Effector CD4-positive, alpha-beta T cell (primary cell): ENCODE data around the gene BPTF.
"Not testable (repeated sequence)": the region's sequence is repeated elsewhere in the genome, so short reads cannot be mapped to it uniquely, and the experiment has no call there.

Experiments
- DNase-seq: peaks from one replicate; pipeline ENCODE4 v3.0.0-alpha.2; 2020

BPTF gene

DNA sequence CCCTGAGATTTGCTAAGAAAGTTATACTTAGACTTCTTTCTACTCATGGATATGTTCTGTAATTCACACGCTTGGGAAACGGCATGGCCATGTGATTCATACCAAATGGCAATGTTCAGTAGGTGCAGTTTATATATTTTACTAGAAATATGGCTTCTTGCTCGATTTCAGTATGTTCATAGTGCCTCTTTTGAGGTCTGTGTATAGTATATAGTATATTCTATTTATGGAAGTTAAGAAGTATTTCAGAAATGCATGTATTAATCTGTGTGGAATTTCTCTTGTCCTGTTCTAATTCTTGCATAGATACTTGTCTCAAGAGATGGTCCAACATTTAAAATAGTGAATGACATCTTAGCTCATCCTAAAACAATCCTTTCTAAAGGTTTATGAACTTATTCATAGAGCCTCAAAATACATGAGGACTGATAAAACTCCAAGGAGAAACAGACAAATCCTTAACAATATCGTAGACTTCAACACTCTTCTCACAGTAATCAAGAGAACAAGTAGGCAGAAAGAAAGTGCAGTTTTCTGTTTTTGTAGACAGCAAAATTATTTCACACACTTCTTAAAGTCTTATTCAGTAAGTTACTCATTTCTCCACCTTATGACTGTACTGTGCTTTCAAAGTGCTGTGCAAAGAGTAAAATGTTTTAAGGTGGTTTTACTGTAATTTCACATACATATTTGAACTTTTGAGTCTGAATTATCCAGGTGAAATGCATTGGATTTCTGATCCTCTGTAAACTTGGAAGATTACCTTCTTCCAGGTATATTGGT, 11.1 kb downstream of the BPTF start:
- DNase-seq: no peak

DNA sequence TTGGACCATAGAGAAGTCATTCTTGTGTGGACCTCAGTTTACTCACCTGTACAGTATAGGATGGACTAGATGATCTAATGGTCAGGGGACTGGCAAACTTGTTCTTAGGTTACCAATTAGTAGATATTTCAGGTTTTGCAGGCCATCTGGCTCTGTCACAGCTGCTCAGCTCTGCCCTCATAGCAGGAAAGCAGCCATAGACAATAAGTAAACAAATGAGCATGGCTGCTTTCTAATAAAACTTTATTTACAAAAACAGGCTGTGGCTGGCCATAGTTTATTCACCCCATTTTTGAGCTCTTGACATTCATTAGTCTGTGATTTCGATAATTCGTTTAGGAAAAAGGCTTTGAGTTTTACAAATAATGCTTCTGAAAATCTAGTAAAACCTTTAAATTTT, 12.7 kb downstream of the BPTF start:
- DNase-seq: no peak

DNA sequence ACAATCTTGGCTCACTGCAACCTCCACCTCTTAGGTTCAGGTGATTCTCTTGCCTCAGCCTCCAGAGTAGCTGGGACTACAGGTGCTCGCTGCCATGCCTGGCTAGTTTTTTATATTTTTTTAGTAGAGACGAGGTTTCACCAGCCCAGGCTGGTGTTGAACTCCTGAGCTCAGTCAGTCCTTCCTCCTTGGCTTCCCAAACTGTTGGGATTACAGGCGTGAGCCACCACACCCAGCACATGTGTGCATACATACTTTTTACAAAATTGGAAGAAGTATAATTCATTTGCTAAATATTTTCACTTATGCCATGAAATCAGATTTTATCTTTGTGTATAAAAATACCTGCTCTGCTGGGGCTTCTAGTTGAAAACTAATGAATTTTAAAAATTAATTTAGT, 13.2 kb downstream of the BPTF start:
- DNase-seq: no peak

DNA sequence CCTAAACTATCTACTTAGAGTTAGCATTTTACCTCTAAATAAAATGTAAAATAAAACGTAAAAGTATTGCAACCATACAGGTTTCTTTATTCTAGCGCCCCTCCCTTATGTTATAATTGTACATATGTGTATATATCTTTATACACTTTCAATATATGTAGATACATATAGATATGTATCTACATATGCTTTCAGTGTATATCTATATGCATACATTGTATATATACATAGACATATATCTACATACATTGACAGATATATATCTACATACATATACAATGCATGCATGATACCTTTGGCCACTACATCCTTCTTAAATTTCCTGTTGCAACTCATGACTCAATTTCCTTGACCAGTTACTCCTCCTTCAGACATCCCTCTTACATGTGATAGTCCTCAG, 16.7 kb downstream of the BPTF start:
- no peak for DNase-seq

DNA sequence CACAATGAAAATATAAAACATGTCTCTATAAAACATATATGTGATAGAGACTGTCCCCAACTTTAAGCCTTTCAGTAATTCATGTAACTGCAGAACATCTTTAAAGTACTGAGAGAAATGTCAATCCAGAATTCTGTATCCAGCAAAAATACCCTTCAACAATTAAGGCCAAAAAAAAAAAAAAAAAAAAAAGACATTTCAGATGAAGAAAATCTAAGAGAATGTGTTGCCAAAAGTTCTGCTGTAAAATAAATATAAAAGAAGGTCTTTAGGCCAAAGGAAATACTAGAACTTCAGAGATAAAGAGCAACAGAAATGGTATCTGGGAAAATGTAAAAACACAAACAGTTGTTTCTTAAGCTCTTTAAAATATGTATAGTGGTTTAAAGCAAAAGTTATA, 17.3 kb downstream of the BPTF start:
- no peak for DNase-seq

DNA sequence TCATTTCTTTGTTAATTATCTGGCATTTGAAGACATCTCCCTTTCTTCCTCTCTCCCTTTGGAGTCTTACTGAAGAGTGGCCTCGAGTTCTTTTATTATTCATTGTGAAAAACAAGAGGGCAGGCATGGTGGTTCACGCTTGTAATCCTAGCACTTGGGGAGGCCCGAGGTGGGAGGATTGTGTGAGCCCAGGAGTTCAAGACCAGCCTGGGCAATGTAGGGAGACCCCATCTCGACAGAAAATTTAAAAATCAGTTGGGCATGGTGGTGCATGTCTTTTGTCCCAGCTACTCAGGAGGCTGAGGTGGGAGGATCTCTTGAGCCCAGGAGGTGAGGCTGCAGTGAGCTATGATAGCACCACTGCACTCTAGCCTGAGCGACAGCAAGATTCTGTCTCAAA, 20.1 kb downstream of the BPTF start:
- no peak for DNase-seq

DNA sequence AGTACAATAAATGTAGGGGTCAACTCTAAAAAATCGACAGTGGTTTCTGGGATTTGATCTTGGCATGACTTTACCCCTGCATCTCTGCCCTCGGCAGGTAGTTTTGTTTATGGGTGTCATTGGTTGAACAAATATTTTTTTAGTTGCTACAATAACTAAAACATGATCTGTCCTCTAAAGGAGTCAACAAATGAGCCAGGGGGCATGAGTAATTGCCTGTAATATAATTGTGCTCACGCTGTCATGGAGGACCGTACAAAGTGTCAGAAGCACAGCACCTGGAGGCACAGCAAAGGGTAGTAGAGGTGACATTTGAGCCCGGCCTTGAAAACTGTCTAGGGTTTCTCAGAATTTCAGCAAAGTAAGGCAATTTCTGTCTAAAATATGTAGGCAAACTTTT, 22.9 kb downstream of the BPTF start:
- DNase-seq: not testable (repeated sequence)

DNA sequence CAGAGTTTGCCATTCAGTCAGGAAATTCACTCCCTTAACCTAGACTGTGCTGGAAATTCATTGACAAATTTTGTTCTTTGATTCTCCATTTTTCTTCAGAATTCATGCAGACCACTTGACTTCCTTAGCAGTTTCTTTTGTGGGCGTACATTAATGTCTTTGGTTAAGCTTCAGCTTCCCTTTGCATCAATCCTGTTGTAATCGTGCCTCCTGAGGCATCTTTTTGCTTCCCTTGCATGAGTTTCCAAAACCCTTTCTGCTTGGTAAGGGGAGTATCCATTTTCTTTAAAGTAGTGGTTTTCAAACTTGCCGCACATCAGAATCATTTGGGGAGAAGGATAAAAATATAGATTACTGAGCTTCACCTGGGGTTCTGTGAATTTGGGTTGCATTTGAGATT, 23.5 kb downstream of the BPTF start:
- DNase-seq: not testable (repeated sequence)

DNA sequence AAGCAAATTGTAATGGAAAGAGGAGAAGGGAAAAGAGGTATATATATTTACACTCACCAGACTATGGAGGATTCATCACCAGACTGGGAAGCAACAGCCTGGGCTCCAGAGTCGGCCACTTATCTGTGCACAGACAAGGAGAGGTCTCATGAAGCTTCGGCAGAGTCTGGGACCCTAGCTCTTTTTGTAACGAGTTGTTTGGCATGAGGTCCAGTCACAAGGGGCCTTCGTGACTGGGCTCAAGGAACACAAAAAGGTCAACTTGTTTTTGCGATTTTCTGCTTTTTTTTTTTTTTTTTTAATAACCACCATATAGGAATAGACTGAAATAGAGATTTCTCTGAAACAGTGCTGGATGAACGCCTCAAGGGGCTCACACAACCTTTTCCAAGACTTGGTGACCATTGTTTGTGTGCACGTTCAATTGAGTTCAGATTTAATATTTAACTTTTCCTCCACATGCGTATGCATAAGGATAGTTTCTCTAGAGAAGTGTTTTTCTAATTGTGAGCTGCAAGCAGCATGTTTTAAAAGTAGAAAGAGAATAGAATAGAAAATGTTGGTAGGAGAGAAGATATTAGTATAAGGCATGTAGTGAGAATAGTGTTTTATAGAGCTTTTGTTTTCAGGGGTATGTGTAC, 25.8 kb downstream of the BPTF start:
- DNase-seq: no peak

DNA sequence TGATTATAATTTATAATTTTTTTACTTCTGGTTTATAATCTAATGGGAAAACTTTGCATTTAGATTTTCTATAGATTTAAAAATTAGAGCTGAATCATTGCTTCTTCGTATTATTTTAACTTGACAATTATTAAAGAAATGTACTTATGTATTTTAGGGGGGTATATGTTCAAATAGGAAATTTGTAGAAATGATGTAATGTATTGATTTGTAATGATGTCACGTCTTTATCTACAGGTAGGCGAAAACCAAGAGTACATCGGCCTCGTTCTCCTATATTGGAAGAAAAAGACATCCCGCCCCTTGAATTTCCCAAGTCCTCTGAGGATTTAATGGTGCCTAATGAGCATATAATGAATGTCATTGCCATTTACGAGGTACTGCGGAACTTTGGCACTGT, 28.4 kb downstream of the BPTF start:
- no peak for DNase-seq

DNA sequence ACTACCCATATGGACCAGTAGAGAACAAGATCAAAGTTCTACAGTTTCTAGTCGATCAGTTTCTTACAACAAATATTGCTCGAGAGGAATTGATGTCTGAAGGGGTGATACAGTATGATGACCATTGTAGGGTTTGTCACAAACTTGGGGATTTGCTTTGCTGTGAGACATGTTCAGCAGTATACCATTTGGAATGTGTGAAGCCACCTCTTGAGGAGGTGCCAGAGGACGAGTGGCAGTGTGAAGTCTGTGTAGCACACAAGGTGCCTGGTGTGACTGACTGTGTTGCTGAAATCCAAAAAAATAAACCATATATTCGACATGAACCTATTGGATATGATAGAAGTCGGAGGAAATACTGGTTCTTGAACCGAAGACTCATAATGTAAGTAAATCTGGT, 29.1 kb downstream of the BPTF start:
- no peak for DNase-seq

DNA sequence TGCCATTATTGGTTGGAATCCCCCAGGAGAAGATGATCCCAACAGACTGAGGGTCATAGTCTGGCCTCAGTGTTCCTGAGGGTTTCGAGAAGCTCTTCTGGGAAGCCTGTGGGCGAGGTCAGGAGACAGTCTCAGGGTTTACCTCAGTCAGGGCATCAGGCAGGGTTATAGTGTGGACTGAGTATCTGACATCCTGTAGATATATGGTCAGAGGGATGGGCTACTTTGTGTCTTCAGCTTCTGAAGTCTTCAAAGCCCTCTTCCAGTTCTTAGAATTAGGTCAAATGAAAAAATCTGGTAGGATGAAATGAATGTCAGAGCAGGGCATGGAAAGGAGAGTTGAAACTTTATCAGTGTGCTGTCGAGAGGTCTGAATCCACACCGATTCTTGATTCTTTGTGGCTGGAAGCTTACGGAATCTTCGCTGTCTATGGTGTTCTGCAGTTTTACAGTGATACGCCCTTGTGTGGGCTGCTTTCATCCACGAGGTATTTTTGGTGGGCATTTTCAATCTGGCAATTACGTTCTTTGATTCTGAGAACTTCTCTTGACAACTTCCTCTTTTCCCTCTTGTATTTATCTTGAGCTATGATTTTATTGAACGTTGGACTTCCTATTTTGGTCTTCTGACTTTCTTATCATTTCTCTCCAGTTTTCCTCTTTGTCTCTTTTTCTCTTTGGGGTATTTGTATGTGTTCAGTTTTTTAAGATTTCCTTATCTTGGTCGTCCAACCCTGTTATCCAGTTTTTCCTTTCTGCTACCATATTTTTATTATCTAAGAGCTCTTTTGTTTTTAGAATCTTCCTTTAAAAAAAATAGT, 30.4 kb downstream of the BPTF start:
- DNase-seq: no peak

DNA sequence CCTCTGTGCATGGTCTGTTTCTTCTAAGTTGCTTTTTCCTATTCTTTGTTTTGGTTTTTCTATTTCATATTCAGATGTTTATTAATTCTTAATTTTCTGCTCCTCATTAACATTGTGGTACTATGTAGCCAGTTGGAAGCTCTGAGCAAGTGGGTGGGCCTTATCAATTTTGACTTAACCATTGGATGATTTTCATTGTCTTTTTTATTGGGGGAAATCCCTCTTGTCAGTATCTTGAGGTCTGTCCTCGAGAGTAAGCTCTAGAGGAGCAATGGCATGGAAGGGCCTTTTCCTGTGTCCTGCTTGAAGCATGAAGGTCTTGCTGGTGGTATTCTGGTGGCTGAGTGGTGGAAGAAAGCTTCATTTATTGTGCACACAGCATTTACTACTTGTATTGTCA, 31.1 kb downstream of the BPTF start:
- not testable (repeated sequence) for DNase-seq

DNA sequence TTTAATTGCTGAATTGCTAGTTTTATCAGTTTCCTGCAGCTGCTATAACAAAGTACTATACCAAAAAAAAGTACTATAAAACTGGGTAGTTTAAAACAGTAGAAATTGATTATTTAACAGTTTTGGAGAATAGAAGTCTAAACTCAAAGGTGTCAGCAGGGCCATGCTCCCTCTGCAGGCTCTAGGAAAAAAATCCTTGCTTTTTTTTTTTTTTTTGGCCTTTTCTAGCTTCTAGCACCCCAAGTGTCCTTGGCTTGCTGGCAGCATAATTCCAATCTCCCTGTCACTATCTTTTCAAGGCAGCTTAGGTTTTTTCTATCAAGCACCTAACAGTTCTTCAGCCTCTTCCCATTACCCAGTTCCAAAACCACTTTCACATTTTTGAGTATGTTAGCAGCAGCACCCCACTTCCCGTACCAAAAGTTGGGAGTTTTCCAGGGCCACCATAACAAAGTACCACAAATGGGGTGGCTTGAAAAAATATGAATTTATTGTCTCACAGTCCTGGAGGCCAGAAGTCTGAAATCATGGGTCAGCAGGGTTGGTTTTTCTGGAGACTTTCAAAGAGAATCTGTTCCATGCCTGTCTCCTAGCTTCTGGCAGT, 37.4 kb downstream of the BPTF start:
- DNase-seq: no peak

DNA sequence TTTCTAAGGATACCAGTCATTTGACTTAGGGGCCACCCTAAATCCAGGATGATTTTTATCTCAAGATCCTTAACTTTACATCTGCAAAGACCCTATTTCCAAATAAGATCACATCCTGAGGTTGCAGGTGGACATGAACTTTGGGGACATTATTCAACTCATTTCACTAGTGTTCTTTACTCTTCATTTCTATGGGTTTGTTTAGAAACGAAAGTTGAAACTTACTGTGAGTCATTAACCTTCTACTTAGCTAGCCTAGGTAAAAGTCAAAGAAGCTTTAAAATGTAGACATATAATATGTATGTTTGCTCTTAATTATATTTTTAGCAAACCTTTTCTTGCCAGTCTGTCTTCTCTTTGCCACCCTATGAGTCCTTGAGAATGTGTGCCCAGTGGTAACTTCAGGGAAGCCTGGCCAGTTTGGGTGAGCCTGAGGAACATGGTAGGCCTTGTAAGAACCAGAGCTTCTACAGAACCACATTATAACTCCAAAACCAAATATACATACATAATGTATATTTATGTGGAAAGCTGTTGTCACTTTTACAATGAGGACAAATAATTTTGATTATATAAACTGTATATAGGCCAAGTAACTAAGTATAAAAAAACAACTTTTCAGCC, 38.4 kb downstream of the BPTF start:
- DNase-seq: no peak

DNA sequence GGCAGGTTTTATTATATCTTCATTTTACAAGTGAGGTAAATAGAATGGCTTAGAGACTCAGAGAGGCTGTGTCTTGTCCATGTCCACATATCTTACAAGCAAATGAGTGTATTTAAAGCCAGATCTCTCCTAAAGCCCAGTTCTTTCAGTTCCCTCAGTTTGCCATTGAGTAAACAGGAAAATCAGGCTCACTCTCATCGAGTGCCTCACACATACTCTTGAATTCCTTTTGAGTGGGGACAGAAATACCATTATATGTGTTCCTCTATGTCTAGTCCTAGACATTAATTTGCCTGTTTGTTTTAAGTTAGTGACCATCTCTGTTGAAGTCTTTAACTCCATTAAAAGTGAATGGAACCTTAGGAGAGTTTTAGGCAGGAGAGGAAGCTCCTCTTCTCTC, 40.1 kb downstream of the BPTF start:
- no peak for DNase-seq

DNA sequence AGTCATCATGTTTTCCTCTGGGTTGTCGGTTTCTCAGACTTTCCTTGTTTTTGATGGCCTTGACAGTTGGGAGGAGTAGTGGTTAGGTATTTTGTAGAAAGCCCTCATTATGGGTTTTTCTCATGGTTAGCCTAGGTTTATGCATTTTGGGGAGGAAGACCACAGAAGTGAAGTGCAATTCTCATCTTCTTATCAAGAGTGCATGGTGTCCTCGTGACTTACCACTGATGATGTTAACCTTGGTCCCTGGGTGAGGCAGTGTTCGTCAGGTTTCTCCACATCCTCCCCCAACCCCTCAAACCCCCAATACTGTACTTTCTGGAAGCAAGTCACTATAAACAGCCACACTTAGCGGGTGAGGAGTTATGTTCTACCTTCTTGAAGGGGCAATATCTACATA, 42.3 kb downstream of the BPTF start:
- DNase-seq: no peak

DNA sequence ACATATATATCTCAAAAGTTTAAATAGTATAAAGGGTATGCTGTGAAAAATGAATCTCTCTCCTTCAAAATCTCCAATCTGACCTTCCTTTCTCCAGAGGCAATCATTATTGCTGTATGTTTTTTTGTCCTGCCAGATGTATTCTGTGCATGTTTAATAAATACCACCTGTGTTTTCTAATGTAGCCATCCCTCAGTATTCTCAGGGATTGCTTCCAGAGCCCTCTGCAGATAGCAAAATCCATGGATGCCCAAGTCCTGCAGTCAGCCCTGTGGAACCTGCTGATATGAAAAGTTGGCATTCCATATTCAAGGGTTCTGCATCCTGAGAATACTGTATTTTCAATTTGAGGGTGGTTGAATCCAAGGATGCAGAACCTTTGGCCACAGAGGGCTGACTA, 42.9 kb downstream of the BPTF start:
- DNase-seq: no peak

DNA sequence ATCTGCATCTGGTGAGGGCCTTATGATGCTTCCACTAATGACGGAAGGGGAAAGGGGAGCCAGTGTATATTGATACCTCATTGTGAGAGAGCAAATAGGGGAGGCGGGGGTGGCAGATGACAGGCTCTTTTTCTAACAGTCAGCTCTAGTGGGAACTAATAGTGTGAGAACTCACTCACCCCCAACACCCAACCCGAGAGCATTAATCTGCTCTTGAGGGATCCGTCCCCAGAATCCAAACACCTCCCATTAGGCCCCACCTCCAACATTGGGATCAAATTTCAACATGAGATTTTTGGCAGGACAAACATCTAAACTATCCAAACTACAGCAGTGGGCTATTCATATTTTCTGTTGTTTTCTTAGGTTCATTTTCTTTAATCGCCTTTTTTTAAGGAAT, 54.4 kb downstream of the BPTF start:
- DNase-seq: no peak

DNA sequence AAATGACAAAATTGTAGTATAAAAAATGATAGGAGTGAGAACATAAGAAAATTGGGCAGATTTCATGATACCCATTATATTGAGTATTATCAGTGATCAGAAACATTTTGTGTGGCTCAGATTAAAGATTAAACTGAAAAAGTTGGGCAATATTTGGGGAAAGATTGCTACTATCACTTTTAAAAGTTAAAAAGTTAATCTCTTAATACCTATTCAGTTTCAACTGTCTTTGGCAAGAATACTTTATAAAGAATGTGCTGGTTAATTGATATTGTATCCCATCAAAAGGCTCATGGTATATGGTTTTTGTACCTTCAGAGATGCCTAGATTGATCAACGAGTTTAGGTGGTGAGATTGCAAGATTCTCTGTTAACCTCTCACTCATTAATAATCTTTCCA, 55.8 kb downstream of the BPTF start:
- DNase-seq: no peak

DNA sequence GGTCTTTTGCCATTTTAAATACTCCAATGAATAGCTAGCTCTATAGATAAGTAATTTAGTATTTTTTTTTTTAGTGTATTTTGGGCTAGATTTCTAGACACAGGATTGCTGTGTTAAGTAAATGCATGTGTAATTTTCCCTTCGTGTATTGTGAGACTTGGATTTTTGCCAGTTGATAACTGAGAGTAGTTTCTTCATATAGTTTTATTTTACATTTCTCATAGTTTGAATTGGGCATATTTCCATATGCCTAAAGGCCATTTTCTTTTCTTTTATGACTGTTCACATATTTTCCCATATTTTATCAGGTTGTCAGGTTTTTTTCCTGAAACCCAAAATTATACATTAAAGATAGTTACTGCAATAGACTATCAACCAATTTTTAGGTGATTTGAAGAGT, 59.4 kb downstream of the BPTF start:
- DNase-seq: no peak

DNA sequence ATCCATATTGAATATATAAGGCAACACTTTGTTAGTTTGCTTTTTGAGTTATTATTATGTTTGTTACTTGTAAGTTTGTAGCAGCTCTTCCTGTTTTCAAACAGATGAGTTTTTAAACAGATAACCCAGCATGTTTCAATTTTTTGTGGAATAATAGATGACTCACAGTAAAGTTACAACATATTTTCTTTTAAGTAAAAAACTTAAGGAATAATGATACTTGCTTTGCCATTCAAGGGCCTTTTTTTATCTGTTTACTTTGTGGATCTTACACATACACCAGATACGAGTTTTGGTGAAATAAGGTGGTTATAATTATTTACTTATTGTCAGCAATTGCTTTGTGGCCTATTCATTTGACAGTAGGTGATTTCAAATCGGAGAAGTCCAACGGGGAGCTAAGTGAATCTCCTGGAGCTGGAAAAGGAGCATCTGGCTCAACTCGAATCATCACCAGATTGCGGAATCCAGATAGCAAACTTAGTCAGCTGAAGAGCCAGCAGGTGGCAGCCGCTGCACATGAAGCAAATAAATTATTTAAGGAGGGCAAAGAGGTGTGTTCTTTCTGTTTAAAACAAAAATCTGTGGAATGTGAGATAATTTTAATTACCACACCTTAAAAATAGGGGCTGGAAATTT, 66.3 kb downstream of the BPTF start:
- no peak for DNase-seq
